ENCODE results near the gene OR1N2. TPM values are rescaled to one million over a fixed set of nuclear protein-coding genes. Genes with fewer than 3 reads are reported as not detected.

Gene OR1N2
- total and polyA plus RNA-seq, 2 of the 4 experiments (the other 2 are of a cell fraction): not detected

- Histone ChIP-seq H2BK5ac (ENCODE audit: low read depth, low read length, poor library complexity, severe bottlenecking) (no peak overlapping the region), H3K4me1 (ENCODE audit: control insufficient read depth, insufficient read depth, low read length) (no peaks in the 10 kb centered on the region), H3K14ac (replicated peaks; ENCODE audit: low read depth, low read length) (no peak overlapping the region), H3K79me1 (ENCODE audit: low read depth in 1 of 2, low read length in 2 of 2) (no peaks in the 10 kb centered on the region), H3K9me1 (ENCODE audit: insufficient read depth, low read length) (no peaks in the 10 kb centered on the region), H3K18ac (ENCODE audit: low read depth, low read length) (no peak overlapping the region), H4K8ac (ENCODE audit: low read depth in 2 of 2, low read length in 2 of 2) (no peak overlapping the region), H2BK15ac (ENCODE audit: low read depth, low read length) (no peak overlapping the region), H3K56ac (ENCODE audit: extremely low read depth, insufficient read depth, low read length) (no peak overlapping the region), H2AK5ac (ENCODE audit: low read depth, low read length) (no peak overlapping the region), H3K23ac (ENCODE audit: low read depth, low read length) (no peak overlapping the region), H3K9ac (ENCODE audit: low read depth, low read length) (no peak overlapping the region), H2AK9ac (replicated peaks; ENCODE audit: low read depth, low read length, poor library complexity) (no peak overlapping the region), H3K27me3 (ENCODE audit: control insufficient read depth, insufficient read depth, low read length) (peaks cover 20% of the 10 kb centered on the region), H4K20me1 (ENCODE audit: insufficient read depth, low read length) (no peaks in the 10 kb centered on the region), H3K9me3 (ENCODE audit: control insufficient read depth, insufficient read depth, low read length) (no peaks in the 10 kb centered on the region), H3K4ac (ENCODE audit: low read depth, low read length) (no peak overlapping the region), H4K5ac (ENCODE audit: low read depth, low read length) (no peak overlapping the region), H4K91ac (ENCODE audit: insufficient read depth, low read depth, low read length) (no peak overlapping the region), H3K4me2 (ENCODE audit: low read depth, low read length) (no peak overlapping the region), H2BK20ac (ENCODE audit: low read depth, low read length) (no peak overlapping the region), H3K36me3 (ENCODE audit: control insufficient read depth, insufficient read depth, low read length) (no peaks in the 10 kb centered on the region), H3K27ac (ENCODE audit: insufficient read depth, low read length) (no peak overlapping the region), H2BK120ac (ENCODE audit: low read depth, low read length) (no peak overlapping the region), H3K4me3 (ENCODE audit: insufficient read depth, low read depth, low read length) (no peak overlapping the region), H2AFZ (replicated peaks; ENCODE audit: low read length, poor library complexity) (no peak overlapping the region)
- DNase-seq (no peak), ATAC-seq (ENCODE audit: low read depth) (no peak)
- dilution Hi-C loops (cut with HindIII; ENCODE audit: low sequenced_read_pairs, unreplicated experiment): no loop called here
- no TSS peak for BruUV-seq (replicated peaks)
- no peak for TF ChIP-seq MXI1 (IDR thresholded peaks at IDR 0.05; ENCODE audit: borderline replicate concordance, low read depth, low read length)
- TF ChIP-seq MAZ (IDR thresholded peaks at IDR 0.05; ENCODE audit: borderline replicate concordance, low read depth, low read length): no peak
- no peak for TF ChIP-seq ELK1 (IDR thresholded peaks at IDR 0.05; ENCODE audit: borderline replicate concordance, low read depth, low read length)
- no peak for TF ChIP-seq POLR2A (IDR thresholded peaks at IDR 0.05; ENCODE audit: low read depth, low read length)
- no peak for TF ChIP-seq NFE2L2 (IDR thresholded peaks at IDR 0.05; ENCODE audit: low read depth, low read length)
- no peak for TF ChIP-seq RFX5 (IDR thresholded peaks at IDR 0.05; ENCODE audit: low read depth, low read length)
- TF ChIP-seq, protein P1, sequence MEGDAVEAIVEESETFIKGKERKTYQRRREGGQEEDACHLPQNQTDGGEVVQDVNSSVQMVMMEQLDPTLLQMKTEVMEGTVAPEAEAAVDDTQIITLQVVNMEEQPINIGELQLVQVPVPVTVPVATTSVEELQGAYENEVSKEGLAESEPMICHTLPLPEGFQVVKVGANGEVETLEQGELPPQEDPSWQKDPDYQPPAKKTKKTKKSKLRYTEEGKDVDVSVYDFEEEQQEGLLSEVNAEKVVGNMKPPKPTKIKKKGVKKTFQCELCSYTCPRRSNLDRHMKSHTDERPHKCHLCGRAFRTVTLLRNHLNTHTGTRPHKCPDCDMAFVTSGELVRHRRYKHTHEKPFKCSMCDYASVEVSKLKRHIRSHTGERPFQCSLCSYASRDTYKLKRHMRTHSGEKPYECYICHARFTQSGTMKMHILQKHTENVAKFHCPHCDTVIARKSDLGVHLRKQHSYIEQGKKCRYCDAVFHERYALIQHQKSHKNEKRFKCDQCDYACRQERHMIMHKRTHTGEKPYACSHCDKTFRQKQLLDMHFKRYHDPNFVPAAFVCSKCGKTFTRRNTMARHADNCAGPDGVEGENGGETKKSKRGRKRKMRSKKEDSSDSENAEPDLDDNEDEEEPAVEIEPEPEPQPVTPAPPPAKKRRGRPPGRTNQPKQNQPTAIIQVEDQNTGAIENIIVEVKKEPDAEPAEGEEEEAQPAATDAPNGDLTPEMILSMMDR (conservative IDR thresholded peaks at IDR 0.05; ENCODE audit: low read depth, low read length): no peak
- no peak for TF ChIP-seq FOS (IDR thresholded peaks at IDR 0.05; ENCODE audit: low read depth, low read length)
- no peak for TF ChIP-seq CHD1 (IDR thresholded peaks at IDR 0.05; ENCODE audit: low read depth, low read length)
- no peak for TF ChIP-seq RCOR1 (IDR thresholded peaks at IDR 0.05; ENCODE audit: insufficient replicate concordance, low read length)
- TF ChIP-seq USF2 (IDR thresholded peaks at IDR 0.05; ENCODE audit: low read depth, low read length): no peak
- no peak for TF ChIP-seq RAD21 (IDR thresholded peaks at IDR 0.05; ENCODE audit: low read length)
- intact Hi-C loops (cut with micrococcal nuclease): no loop called here
- 67% methylated on average over 1 of the region's 3 CpGs; no CpG with 5 or more reads in 1 of the 2 experiments for WGBS, 2 experiments (ENCODE audit: extremely low coverage in 2 of 2, insufficient read length in 1 of 2)
- ChIA-PET CTCF (no interaction called here), POLR2A (ENCODE audit: unreplicated experiment) (no interaction called here)
- in situ Hi-C loops (cut with MboI; ENCODE audit: low sequenced_read_pairs): no loop called here
These were observed 33.5 kb upstream of the OR1N2 start for GRCh38 chr9:122519376-122519775.
